HG02970 (cell line): Measurements from ENCODE around the gene NCOA5.

Source experiments
- ATAC-seq: cut with Tn5 transposase; IDR thresholded peaks from one replicate; pipeline ENCODE4 v1.9.1; 2021; ENCODE audit warnings: mild to moderate bottlenecking, moderate library complexity, moderate number of reproducible peaks; ENCODE audit not compliant: unreplicated experiment, low FRiP score

The NCOA5 gene

GRCh38 chr20:46049190-46049589 lies 40.6 kb downstream of the NCOA5 start:
- ATAC-seq, result no peak

- no peak for ATAC-seq
Observed at GRCh38 chr20:46047821-46048220, 41.9 kb downstream of the NCOA5 start.

- ATAC-seq, result no peak
Observed at GRCh38 chr20:46046588-46047310, 43.0 kb downstream of the NCOA5 start.

- ATAC-seq, result no peak
Observed at GRCh38 chr20:46044896-46045295, 44.9 kb downstream of the NCOA5 start.

DNA sequence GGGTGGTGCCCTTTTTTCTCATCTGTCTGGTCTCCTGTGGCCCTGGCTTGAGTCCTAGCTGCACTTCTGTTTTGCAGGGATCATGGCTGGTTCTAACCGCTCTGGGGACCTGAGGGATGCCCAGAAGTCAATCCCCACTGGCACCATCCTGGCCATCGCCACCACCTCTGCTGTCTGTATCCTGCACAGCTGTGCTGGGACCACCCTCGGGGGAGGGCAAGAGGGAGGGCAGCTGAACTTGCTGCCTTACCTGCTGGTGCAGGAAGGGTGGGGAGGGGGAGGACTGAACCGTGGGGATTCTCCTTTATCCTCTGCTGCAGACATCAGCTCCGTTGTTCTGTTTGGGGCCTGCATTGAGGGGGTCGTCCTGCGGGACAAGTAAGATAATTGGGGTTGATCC lies 46.2 kb downstream of the NCOA5 start:
- no peak for ATAC-seq

DNA sequence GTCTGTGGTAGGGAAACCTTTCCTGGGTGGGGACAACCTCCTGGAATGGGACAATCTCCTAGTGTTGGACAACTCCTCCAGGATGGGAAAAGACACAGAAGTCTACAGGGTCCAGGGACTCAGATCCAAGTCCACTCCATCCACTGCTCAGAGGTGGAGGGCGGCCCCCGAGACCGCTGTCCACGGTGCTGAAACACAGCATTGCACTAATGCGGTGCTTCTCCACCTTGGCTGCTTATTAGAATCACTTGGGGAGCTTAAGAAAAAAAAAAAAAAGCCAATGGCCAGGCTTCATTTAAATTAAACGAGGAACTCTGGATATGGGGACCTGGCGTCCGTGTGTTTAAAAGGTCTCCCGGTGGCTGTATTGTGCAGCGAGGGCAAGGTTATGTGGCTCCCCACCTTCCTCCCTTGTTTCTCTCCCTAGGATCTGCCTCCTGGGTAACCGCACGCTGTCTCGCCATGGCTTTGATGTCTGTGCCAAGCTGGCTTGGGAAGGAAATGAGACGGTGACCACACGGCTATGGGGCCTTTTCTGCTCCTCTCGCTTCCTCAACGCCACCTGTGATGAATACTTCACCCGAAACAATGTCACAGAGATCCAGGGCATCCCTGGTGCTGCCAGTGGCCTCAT lies 48.7 kb downstream of the NCOA5 start:
- no peak for ATAC-seq

DNA sequence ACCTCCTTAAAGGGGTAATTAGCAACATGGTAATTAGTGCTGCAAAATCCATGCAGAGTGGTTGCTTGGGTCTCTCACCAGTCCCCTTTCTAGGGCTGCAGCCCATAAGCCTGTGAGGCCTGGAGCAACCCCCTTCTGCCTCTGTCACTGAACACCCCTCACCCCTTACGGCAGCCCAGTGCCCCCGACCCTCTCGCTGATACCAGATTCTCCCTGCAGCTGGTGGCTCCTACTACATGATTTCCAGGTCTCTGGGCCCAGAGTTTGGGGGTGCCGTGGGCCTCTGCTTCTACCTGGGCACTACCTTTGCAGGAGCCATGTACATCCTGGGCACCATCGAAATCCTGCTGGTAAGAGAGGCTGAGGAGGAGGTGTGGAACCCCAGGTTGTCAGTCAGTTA lies 52.7 kb downstream of the NCOA5 start:
- ATAC-seq, result no peak

DNA sequence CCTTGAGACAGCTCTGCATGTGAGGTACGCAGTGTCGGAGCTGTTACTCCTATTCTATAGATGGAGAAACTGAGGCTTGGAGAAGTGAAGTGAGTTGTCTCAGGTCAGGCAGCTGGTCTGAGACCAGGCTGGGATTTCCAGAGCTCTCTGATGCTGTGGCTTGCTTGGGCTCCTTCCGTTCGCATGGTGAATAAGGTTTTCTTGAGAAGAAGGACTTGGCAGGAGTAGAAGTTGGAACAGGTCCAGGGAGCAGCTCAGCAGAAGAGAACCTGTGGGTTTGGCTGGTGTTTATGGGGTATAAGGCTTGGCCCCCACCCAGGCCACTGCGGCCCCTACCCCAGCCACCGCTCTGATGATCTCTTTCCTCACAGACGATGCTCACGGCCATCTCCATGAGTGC lies 53.4 kb downstream of the NCOA5 start:
- ATAC-seq, result no peak

DNA sequence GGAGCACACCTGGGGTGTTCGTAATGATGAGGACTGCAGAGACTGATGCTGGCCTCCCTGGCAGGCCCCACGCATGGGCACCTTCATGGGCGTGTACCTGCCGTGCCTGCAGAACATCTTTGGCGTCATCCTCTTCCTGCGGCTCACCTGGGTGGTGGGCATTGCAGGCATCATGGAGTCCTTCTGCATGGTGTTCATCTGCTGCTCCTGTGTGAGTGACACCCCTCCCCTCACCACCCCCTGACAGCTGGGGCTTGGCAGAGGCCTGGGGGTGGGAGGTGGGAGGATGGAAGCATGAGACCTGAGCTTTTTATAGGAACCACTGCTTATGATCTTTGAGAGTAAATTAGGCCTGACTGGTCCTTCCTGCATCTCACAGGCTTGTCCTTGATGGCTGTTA lies 54.0 kb downstream of the NCOA5 start:
- no peak for ATAC-seq

DNA sequence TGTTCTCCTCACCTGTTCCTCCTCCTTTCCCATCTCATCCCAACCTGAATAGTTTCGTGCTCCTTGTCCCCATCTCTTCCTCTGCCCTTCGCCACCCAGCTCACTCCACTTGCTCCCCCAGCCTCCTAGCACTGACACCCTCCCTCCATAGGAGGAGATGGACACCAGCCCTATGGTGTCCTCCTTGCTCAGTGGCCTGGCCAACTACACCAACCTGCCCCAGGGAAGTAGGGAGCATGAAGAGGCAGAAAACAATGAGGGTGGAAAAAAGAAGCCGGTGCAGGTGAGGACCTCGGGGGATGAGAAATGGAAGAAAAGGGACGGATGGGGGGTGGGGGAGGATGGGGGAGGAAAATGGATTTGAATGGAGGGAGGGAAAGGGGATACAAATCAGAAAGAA lies 54.5 kb downstream of the NCOA5 start:
- no peak for ATAC-seq

DNA sequence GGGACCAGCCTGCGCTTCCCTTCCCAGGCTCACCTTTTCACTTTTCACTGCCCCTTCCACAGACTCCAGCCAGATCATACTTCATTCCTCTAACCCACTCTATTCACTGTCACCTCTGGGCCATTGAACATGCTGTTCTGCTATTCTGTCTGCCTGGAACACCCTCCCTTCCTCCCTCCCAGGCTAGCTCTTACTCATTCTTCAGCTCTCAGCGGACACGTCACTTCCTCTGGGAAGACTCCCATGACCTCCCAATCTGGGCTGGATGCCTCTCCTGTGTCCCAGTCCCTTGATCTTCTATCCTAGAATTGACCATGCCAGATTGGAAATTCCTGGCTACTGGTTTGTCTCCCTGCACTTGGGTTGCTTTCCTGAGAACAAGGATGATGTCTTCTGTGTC lies 55.7 kb downstream of the NCOA5 start:
- no peak for ATAC-seq

- ATAC-seq, result no peak
Observed at GRCh38 chr20:46031701-46032254, 58.0 kb downstream of the NCOA5 start.

- no peak for ATAC-seq
Observed at GRCh38 chr20:46031014-46031569, 58.7 kb downstream of the NCOA5 start.

- ATAC-seq, result no peak
Observed at GRCh38 chr20:46030284-46031013, 59.3 kb downstream of the NCOA5 start.

GRCh38 chr20:46028772-46029371 lies 60.9 kb downstream of the NCOA5 start, which contains the start of gene SLC12A5:
SLC12A5 (plus strand) TSS chr20:46029215; CDS start chr20:46029345, 130 bp downstream.
- ATAC-seq, result no peak

DNA sequence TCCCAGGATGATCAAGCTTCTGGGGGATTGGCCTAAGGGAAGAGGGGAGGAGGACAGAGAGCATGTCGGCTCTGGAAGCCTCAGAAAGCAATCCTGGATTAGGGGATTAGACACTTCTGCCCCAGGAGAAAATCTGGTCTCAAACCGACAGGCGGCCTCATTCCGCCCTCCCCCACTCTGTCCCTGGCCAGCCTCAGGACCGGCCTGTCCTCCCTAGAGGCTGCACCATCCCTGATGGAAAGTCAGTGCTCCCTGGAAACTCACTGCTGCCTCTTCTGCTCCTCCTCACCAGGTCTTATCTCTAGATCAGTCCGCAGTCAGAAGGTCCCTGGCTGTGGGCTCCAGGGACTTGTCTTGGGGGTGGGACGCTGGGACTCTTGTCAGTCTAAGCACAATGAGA lies 61.7 kb downstream of the NCOA5 start:
- no peak for ATAC-seq

GRCh38 chr20:46027245-46027853 lies 62.4 kb downstream of the NCOA5 start:
- no peak for ATAC-seq

- ATAC-seq, result no peak
Observed at GRCh38 chr20:46025376-46025783, 64.4 kb downstream of the NCOA5 start.

DNA sequence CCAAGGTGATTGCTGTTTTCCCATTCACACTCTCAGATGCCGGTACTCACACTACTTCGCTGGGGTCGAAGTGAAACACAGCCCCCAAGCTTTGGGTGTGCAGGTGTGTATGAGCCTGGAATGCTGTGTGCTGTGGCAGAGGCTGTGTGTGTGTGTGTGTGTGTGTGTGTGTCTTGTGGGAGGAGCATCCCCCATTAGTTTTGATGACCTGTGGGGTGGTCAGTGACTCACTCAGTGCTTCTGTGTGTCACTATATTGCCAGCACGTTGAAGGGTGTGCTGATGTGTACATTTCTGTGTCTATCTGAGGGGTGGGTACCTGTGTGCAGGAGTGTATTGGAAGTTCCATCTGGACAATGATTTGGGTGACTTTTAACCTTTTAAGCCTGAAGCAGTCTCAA lies 65.8 kb downstream of the NCOA5 start:
- no peak for ATAC-seq

DNA sequence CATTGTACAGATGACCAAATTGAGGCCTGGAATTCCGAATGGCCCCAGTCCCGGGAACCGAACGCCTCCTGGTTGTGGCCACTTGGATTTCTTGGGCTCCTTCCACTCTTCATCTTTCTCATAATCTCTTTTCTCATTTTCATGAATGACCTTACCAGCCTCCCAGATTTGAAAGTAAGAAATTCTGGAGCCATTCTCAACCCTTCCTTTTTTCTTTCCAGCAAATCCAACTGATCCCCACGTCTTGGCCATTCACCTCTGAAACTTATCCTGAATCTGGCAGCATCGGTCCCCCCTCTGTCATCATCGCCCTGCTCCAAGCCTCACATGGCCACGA lies 66.6 kb downstream of the NCOA5 start:
- ATAC-seq, result no peak
